Stimulated activated naive B cell treated with anti-CD40 and anti-IgM and Interleukin-4, amounts not matched to agents 10 μg/mL and 1 μg/mL and 100 μg/mL, for 72 hours (primary cell): ENCODE measurements around the gene SURF4.

Experiments
- ATAC-seq, 2 donors: fragments of 150-1000 bp; cut with Tn5 transposase; replicated peaks; 2 replicates each; pipeline ENCODE4 v1.10.0; 2021; ENCODE audit warnings: moderate library complexity in 1 of 2
- DNase-seq: peaks from one replicate; pipeline ENCODE4 v3.0.0; 2021
- H3K27ac Mint-ChIP-seq: one replicate; pipeline ENCODE4 v1.8.0; 2022; ENCODE audit warnings: mild to moderate bottlenecking, mixed read lengths
- H3K27me3 Mint-ChIP-seq, 2 donors: one replicate each; pipeline ENCODE4 v1.8.0; 2022; ENCODE audit warnings: mixed read lengths in 2 of 2
- H3K36me3 Mint-ChIP-seq, 2 donors: one replicate each; pipeline ENCODE4 v1.8.0; 2022; ENCODE audit warnings: mixed read lengths in 2 of 2, mild to moderate bottlenecking in 1 of 2
- H3K4me1 Mint-ChIP-seq, 2 donors: one replicate each; pipeline ENCODE4 v1.8.0; 2022; ENCODE audit warnings: mixed read lengths in 2 of 2, mild to moderate bottlenecking in 1 of 2
- H3K4me3 Mint-ChIP-seq, 2 donors: one replicate each; pipeline ENCODE4 v1.8.0; 2022; ENCODE audit warnings: mild to moderate bottlenecking in 2 of 2, mixed read lengths in 2 of 2, moderate library complexity in 1 of 2
- H3K9me3 Mint-ChIP-seq, 2 donors: one replicate each; pipeline ENCODE4 v1.8.0; 2022; ENCODE audit warnings: mixed read lengths in 2 of 2, mild to moderate bottlenecking in 1 of 2

The SURF4 gene

GRCh38 chr9:133374612-133375115 is 1.2 kb downstream of the SURF4 start:
- DNase-seq: no peak
- H3K27me3 Mint-ChIP-seq: no peaks in the 10 kb centered on the region
- H3K27ac Mint-ChIP-seq: peak overlapping the region; percentile 97
- peaks cover 15 to 36% of the 10 kb centered on the region in 2 donors for H3K36me3 Mint-ChIP-seq
- H3K4me1 Mint-ChIP-seq: peaks cover 36 to 46% of the 10 kb centered on the region in 2 donors
- no peaks in the 10 kb centered on the region for H3K9me3 Mint-ChIP-seq
- H3K4me3 Mint-ChIP-seq: peak overlapping the region; percentile 96 to 97
- no peak for ATAC-seq

GRCh38 chr9:133372144-133372543 is 3.7 kb downstream of the SURF4 start:
- Mint-ChIP-seq H3K36me3 (peaks cover 20 to 50% of the 10 kb centered on the region in 2 donors), H3K27ac (no peak overlapping the region), H3K9me3 (no peaks in the 10 kb centered on the region), H3K27me3 (no peaks in the 10 kb centered on the region), H3K4me1 (peaks cover 47 to 63% of the 10 kb centered on the region in 2 donors), H3K4me3 (peak overlapping the region in 1 of 2 donors; percentile 19)
- DNase-seq (no peak), ATAC-seq (no peak)

- H3K27ac Mint-ChIP-seq: peak overlapping the region; percentile 84
- ATAC-seq (no peak), DNase-seq (no peak)
- H3K27me3 Mint-ChIP-seq: no peaks in the 10 kb centered on the region
- peak overlapping the region; percentile 0 to 36 for H3K4me3 Mint-ChIP-seq
- H3K4me1 Mint-ChIP-seq: peaks cover 50 to 63% of the 10 kb centered on the region in 2 donors
- no peaks in the 10 kb centered on the region for H3K9me3 Mint-ChIP-seq
- peaks cover 20 to 53% of the 10 kb centered on the region in 2 donors for H3K36me3 Mint-ChIP-seq
These were observed 4.6 kb downstream of the SURF4 start for GRCh38 chr9:133371261-133371711.

GRCh38 chr9:133370685-133371084 is 5.2 kb downstream of the SURF4 start:
- Mint-ChIP-seq H3K4me3 (peak overlapping the region in 1 of 2 donors; percentile 36), H3K27ac (peak overlapping the region; percentile 84), H3K9me3 (no peaks in the 10 kb centered on the region), H3K36me3 (peaks cover 20 to 58% of the 10 kb centered on the region in 2 donors), H3K4me1 (peaks cover 50 to 63% of the 10 kb centered on the region in 2 donors), H3K27me3 (no peaks in the 10 kb centered on the region)
- DNase-seq (no peak), ATAC-seq (peak in 1 of 2 donors; percentile 28)

GRCh38 chr9:133369933-133370332 is 5.9 kb downstream of the SURF4 start:
- no peaks in the 10 kb centered on the region for H3K27me3 Mint-ChIP-seq
- ATAC-seq (no peak), DNase-seq (no peak)
- H3K4me1 Mint-ChIP-seq: peaks cover 47 to 60% of the 10 kb centered on the region in 2 donors
- H3K27ac Mint-ChIP-seq: peak overlapping the region; percentile 57
- H3K4me3 Mint-ChIP-seq: no peak overlapping the region
- peaks cover 23 to 60% of the 10 kb centered on the region in 2 donors for H3K36me3 Mint-ChIP-seq
- H3K9me3 Mint-ChIP-seq: no peaks in the 10 kb centered on the region

GRCh38 chr9:133369422-133369821 is 6.4 kb downstream of the SURF4 start:
- no peaks in the 10 kb centered on the region for H3K9me3 Mint-ChIP-seq
- no peaks in the 10 kb centered on the region for H3K27me3 Mint-ChIP-seq
- peaks cover 23 to 57% of the 10 kb centered on the region in 2 donors for H3K36me3 Mint-ChIP-seq
- H3K4me1 Mint-ChIP-seq: peaks cover 43 to 55% of the 10 kb centered on the region in 2 donors
- DNase-seq (no peak), ATAC-seq (no peak)
- peak overlapping the region; percentile 31 for H3K27ac Mint-ChIP-seq
- no peak overlapping the region for H3K4me3 Mint-ChIP-seq

- DNase-seq (no peak), ATAC-seq (no peak)
- peaks cover 30 to 67% of the 10 kb centered on the region in 2 donors for H3K36me3 Mint-ChIP-seq
- no peaks in the 10 kb centered on the region for H3K27me3 Mint-ChIP-seq
- no peak overlapping the region for H3K27ac Mint-ChIP-seq
- H3K4me3 Mint-ChIP-seq: no peak overlapping the region
- H3K4me1 Mint-ChIP-seq: peaks cover 43 to 53% of the 10 kb centered on the region in 2 donors
- no peaks in the 10 kb centered on the region for H3K9me3 Mint-ChIP-seq
These were observed 7.5 kb downstream of the SURF4 start for GRCh38 chr9:133368249-133368881.

- no peak for DNase-seq
- H3K27ac Mint-ChIP-seq: no peak overlapping the region
- peaks cover 41 to 48% of the 10 kb centered on the region in 2 donors for H3K4me1 Mint-ChIP-seq
- no peak overlapping the region for H3K4me3 Mint-ChIP-seq
- no peaks in the 10 kb centered on the region for H3K27me3 Mint-ChIP-seq
- no peak for ATAC-seq
- H3K9me3 Mint-ChIP-seq: no peaks in the 10 kb centered on the region
- peaks cover 33 to 70% of the 10 kb centered on the region in 2 donors for H3K36me3 Mint-ChIP-seq
These were observed 8.1 kb downstream of the SURF4 start for GRCh38 chr9:133367778-133368177.

- H3K27me3 Mint-ChIP-seq: no peaks in the 10 kb centered on the region
- H3K36me3 Mint-ChIP-seq: peaks cover 34 to 68% of the 10 kb centered on the region in 2 donors
- ATAC-seq (no peak), DNase-seq (no peak)
- H3K27ac Mint-ChIP-seq: no peak overlapping the region
- H3K9me3 Mint-ChIP-seq: no peaks in the 10 kb centered on the region
- H3K4me3 Mint-ChIP-seq: no peak overlapping the region
- H3K4me1 Mint-ChIP-seq: peaks cover 36 to 42% of the 10 kb centered on the region in 2 donors
These were observed 8.6 kb downstream of the SURF4 start for GRCh38 chr9:133367221-133367620.

- DNase-seq: no peak
- ATAC-seq: no peak
- Mint-ChIP-seq H3K36me3 (peaks cover 37 to 71% of the 10 kb centered on the region in 2 donors), H3K9me3 (no peaks in the 10 kb centered on the region), H3K4me1 (peaks cover 30 to 41% of the 10 kb centered on the region in 2 donors), H3K27ac (no peak overlapping the region), H3K27me3 (no peaks in the 10 kb centered on the region), H3K4me3 (no peak overlapping the region)
These were observed 9.4 kb downstream of the SURF4 start for GRCh38 chr9:133366435-133366834.

- Mint-ChIP-seq H3K27me3 (no peaks in the 10 kb centered on the region), H3K27ac (peak overlapping the region; percentile 31), H3K4me3 (no peak overlapping the region), H3K4me1 (peaks cover 27 to 43% of the 10 kb centered on the region in 2 donors), H3K9me3 (no peaks in the 10 kb centered on the region), H3K36me3 (peaks cover 39 to 69% of the 10 kb centered on the region in 2 donors)
- DNase-seq (no peak), ATAC-seq (no peak)
These were observed 13.4 kb downstream of the SURF4 start for GRCh38 chr9:133362359-133363044.

GRCh38 chr9:133361507-133362092 is 14.3 kb downstream of the SURF4 start:
- no peaks in the 10 kb centered on the region for H3K27me3 Mint-ChIP-seq
- H3K4me3 Mint-ChIP-seq: no peak overlapping the region
- H3K4me1 Mint-ChIP-seq: peaks cover 25 to 51% of the 10 kb centered on the region in 2 donors
- H3K9me3 Mint-ChIP-seq: no peaks in the 10 kb centered on the region
- peak overlapping the region; percentile 10 for H3K27ac Mint-ChIP-seq
- ATAC-seq: no peak
- peaks cover 39 to 64% of the 10 kb centered on the region in 2 donors for H3K36me3 Mint-ChIP-seq
- no peak for DNase-seq

- peaks cover 39 to 59% of the 10 kb centered on the region in 2 donors for H3K36me3 Mint-ChIP-seq
- no peak overlapping the region for H3K27ac Mint-ChIP-seq
- no peak for ATAC-seq
- no peak for DNase-seq
- H3K27me3 Mint-ChIP-seq: no peaks in the 10 kb centered on the region
- peaks cover 25 to 51% of the 10 kb centered on the region in 2 donors for H3K4me1 Mint-ChIP-seq
- H3K4me3 Mint-ChIP-seq: no peak overlapping the region
- H3K9me3 Mint-ChIP-seq: no peaks in the 10 kb centered on the region
These were observed 15.2 kb downstream of the SURF4 start for GRCh38 chr9:133360400-133361393.
